Measurements from ENCODE around the gene BSN.

The BSN gene

DNA sequence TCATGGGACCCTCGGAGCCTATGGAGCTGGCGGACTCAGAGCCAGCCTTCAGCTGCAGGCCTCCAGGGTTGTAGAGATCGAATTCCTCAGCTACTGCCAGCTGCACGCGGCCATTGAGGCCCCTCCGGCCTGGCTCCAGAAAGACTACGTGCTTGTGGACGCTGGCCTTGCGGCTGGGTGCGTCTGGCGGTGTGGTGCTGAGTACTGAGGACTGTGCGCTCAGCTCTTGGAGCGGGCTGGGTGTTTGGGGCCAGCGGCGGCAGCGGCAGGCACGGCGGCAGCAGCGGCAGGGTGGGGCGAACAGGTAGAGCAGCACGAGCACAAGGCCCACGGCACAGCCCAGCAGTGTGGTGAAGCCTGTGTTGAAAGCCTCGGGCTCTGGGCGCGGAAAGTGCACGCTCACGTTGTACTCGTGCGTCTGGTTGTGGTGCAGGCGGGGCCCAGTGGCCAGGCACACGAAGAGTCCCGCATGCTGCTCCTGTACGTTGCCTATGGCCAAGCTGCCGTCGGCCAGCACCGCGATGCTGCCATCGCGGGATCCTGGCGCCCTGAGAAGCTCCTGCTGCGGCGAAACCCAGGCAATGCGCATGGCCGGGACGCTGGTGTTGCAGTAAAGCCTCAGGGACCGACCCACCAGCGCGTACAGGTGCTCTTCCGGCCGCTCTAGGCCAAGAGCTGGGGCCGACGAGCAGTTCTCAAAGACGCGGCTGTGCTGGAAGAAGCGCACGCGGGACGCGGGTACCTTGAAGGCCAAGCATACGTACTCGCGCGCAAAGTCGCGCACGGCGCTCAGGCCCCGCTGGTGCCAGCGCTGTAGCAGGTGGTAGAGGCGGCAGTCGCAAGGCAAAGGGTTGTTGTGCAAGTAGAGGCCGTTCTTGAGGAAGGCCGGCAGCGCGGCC, 163.9 kb downstream of the BSN start:
- DNase-seq, result no peak

DNA sequence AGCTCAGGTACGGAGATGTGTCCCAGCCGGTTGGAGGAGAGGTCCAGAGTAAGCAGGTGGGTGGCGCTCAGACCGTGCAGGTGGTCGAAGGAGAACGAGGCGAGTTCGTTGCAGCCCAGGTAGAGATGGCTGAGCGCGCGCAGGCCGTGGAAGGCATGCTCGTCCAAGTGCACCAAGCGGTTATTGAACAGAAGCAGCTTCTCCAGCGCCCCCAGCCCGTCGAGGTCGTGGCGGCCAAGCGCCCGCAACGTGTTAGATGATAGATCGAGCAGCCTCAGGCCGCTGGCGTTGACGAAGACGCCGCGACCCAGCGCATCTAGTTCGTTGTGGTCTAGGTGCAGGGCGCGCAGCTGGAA, 164.6 kb downstream of the BSN start:
- DNase-seq, result no peak

DNA sequence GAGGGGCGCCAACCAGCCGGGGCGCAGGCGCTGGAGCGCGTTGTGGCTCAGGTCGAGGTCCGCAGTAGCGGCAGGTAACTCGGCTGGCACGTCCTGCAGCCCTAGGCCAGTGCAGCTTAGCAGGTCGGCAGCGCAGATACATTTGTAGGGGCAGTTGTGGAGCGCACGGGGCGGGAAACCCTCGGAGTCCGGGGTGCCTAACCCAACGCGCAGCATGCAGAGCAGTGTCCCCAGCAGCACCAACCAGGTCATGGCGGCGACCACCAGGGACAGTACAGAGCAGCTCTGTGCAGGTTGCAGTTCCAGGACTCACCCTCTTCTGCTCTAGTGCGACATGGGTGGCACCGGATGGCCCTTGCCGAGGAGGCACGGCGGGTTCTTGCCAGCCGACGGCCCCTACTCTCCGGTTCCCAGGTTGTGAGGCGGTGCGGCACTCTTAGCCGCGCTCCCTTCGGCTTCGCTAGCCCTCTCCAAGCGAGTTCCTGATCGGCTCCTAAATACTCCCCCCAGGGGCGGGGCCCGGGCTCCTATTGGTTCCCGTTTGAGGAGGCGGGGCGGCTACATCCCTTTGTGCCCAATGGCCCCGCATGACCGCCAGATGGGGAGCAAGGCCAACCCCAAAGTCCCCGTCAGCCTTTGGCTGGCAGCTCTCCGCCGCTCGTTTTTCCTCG, 165.1 kb downstream of the BSN start, which contains the start of gene AMIGO3:
Gene AMIGO3, minus strand, starts transcription at position 471 of the 671 bp plus-strand sequence. Its CDS starts 219 bp downstream, at position 252.
- peak; percentile 91 for DNase-seq

Measured in activated naive CD4-positive, alpha-beta T cell treated with Interleukin-2 at 50 U/mL for 16 hours (primary cell).